GM12864 (cell line): ENCODE measurements around the gene PCDHA4.
A peak's percentile ranks its signal among the peaks of the same experiment; 100 is the strongest.
"Not testable (repeated sequence)": the region's sequence is repeated elsewhere in the genome, so short reads cannot be mapped to it uniquely, and the experiment has no call there.

Experiments
- DNase-seq: peaks from one replicate; pipeline ENCODE4 v3.0.0-alpha.2; 2011; ENCODE audit warnings: low read depth
- H3K4me3 ChIP-seq: 2 replicates; pipeline ENCODE4 v1.5.1; 2011; ENCODE audit warnings: mild to moderate bottlenecking, low read depth, low read length, control low read depth
- TF ChIP-seq, protein P1 (sequence below): IDR thresholded peaks from 2 replicates; pipeline ENCODE4 v1.5.1; 2011; ENCODE audit warnings: low read depth, mild to moderate bottlenecking, moderate library complexity, low read length, control low read depth, inconsistent platforms; ENCODE audit errors: missing control alignments

Gene PCDHA4

DNA sequence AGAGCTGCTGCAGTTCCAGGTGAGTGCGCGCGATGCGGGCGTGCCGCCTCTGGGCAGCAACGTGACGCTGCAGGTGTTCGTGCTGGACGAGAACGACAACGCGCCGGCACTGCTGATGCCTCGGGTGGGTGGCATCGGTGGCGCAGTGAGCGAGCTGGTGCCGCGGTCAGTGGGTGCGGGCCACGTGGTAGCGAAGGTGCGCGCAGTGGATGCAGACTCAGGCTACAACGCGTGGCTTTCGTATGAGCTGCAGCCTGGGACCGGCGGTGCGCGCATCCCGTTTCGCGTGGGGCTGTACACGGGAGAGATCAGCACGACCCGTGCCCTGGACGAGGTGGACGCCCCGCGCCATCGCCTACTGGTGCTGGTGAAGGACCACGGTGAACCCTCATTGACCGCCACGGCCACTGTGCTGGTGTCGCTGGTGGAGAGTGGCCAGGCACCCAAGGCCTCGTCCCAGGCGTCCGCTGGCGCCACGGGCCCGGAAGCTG, 4.0 kb upstream of the PCDHA4 start:
- TF ChIP-seq, protein P1, sequence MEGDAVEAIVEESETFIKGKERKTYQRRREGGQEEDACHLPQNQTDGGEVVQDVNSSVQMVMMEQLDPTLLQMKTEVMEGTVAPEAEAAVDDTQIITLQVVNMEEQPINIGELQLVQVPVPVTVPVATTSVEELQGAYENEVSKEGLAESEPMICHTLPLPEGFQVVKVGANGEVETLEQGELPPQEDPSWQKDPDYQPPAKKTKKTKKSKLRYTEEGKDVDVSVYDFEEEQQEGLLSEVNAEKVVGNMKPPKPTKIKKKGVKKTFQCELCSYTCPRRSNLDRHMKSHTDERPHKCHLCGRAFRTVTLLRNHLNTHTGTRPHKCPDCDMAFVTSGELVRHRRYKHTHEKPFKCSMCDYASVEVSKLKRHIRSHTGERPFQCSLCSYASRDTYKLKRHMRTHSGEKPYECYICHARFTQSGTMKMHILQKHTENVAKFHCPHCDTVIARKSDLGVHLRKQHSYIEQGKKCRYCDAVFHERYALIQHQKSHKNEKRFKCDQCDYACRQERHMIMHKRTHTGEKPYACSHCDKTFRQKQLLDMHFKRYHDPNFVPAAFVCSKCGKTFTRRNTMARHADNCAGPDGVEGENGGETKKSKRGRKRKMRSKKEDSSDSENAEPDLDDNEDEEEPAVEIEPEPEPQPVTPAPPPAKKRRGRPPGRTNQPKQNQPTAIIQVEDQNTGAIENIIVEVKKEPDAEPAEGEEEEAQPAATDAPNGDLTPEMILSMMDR: no peak
- no peak for DNase-seq
- no peak overlapping the region for H3K4me3 ChIP-seq

- H3K4me3 ChIP-seq, DNase-seq: not testable (repeated sequence)
Observed at GRCh38 chr5:140808241-140808888, 1.5 kb downstream of the PCDHA4 start.

GRCh38 chr5:140808889-140809291, 2.0 kb downstream of the PCDHA4 start:
- TF ChIP-seq, protein P1: no peak
- H3K4me3 ChIP-seq: no peak overlapping the region

DNA sequence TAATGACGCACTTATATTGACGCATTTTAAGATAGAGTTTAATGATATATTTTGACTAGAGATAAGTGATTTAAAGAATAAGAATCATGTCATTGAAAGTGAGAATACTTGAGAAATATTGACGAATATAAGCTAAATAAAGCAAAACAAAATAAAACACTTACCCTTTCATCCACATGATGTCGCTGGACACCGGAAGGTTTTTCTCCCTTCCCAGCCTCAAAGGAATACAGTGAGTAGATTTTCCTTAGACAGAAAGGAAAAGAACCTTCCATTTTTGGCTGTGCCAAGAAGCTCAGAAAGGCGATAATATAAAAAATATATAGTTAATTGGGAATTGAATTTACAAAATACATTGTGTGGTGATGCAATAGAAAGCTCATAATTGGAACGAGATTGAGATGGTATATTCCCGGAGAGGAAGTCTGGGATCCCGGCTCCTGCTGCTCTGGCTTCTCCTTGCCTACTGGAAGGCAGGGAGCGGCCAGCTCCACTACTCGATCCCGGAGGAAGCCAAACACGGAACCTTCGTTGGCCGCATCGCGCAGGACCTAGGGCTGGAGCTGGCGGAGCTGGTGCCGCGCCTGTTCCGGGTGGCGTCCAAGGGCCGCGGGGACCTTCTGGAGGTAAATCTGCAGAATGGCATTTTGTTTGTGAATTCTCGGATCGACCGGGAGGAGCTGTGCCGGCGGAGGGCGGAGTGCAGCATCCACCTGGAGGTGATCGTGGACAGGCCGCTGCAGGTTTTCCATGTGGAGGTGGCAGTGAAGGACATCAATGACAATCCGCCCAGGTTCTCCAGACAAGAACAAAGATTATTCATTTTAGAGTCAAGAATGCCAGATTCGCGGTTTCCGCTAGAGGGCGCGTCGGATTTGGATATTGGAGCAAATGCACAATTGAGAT, 14.8 kb downstream of the PCDHA4 start, which contains the start of gene PCDHA5:
PCDHA5 (plus strand) TSS at position 239 of the 906 bp plus-strand sequence.
- TF ChIP-seq, protein P1: peak; percentile 56
- DNase-seq: no peak
- H3K4me3 ChIP-seq: no peak within 1 kb of the TSS

More at GRCh38 chr5:140808889-140809291, 2.0 kb downstream of the PCDHA4 start:
- DNase-seq: no peak

DNA sequence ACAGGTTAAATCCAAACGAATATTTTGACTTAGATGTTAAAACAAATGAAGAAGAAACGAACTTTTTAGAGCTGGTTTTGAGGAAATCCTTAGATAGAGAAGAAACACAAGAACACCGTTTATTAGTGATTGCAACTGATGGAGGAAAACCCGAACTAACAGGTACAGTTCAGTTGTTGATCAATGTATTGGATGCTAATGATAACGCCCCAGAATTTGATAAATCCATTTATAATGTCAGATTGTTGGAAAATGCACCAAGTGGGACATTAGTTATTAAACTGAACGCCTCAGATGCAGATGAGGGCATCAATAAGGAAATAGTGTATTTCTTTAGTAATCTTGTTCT, 15.4 kb downstream of the PCDHA4 start:
- DNase-seq: no peak
- no peak overlapping the region for H3K4me3 ChIP-seq
- TF ChIP-seq, protein P1: no peak

DNA sequence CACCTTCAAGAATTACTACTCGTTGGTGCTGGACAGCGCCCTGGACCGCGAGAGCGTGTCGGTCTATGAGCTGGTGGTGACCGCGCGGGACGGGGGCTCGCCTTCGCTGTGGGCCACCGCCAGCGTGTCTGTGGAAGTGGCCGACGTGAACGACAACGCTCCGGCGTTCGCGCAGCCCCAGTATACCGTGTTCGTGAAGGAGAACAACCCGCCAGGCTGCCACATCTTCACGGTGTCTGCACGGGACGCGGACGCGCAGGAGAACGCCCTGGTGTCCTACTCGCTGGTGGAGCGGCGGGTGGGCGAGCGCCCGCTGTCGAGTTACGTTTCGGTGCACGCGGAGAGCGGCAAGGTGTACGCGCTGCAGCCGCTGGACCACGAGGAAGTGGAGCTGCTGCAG, 16.1 kb downstream of the PCDHA4 start:
- DNase-seq, H3K4me3 ChIP-seq: not testable (repeated sequence)

GRCh38 chr5:140823475-140823874, 16.6 kb downstream of the PCDHA4 start:
- H3K4me3 ChIP-seq: no peak overlapping the region
- TF ChIP-seq, protein P1: no peak
- no peak for DNase-seq
